ENCODE data around the gene FEV. TPM values are rescaled to one million over a fixed set of nuclear protein-coding genes. Genes with fewer than 3 reads are reported as not detected.

FEV gene
- total and polyA plus RNA-seq, 2 experiments from 2014 or later: 0.58 to 0.70 TPM

DNA sequence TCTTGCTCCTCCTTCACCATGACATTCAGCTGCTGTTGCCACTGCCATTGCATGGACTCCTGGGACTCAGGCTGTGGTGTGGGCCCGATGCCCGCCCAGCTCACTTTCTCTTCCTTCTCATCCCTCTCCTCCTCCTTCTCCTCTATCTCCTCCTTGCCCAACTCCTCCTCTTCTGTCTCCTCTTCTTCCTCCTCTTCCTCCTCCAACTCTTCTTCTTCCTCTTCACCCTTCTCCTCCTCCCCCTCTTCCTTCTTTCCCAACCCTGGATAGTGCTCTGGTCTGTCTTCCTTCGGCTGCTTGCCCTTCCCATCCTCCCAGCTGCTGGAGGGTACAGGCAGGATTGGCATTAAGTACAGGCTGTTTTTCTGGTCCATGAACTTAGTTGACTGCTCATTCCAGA, 19.0 kb upstream of the FEV start:
- H3K27me3 ChIP-seq: peaks cover 67% of the 10 kb centered on the region
- TF ChIP-seq, protein P1, sequence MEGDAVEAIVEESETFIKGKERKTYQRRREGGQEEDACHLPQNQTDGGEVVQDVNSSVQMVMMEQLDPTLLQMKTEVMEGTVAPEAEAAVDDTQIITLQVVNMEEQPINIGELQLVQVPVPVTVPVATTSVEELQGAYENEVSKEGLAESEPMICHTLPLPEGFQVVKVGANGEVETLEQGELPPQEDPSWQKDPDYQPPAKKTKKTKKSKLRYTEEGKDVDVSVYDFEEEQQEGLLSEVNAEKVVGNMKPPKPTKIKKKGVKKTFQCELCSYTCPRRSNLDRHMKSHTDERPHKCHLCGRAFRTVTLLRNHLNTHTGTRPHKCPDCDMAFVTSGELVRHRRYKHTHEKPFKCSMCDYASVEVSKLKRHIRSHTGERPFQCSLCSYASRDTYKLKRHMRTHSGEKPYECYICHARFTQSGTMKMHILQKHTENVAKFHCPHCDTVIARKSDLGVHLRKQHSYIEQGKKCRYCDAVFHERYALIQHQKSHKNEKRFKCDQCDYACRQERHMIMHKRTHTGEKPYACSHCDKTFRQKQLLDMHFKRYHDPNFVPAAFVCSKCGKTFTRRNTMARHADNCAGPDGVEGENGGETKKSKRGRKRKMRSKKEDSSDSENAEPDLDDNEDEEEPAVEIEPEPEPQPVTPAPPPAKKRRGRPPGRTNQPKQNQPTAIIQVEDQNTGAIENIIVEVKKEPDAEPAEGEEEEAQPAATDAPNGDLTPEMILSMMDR (IDR thresholded peaks at IDR 0.05; ENCODE audit: poor library complexity): no peak
- TF ChIP-seq EZH2phosphoT487 (IDR thresholded peaks at IDR 0.05; ENCODE audit: low read depth, severe bottlenecking, unreplicated experiment) (no peak), EZH2 (IDR thresholded peaks at IDR 0.05; ENCODE audit: borderline replicate concordance) (no peak)
- no peak for DNase-seq (ENCODE audit: low spot score)

DNA sequence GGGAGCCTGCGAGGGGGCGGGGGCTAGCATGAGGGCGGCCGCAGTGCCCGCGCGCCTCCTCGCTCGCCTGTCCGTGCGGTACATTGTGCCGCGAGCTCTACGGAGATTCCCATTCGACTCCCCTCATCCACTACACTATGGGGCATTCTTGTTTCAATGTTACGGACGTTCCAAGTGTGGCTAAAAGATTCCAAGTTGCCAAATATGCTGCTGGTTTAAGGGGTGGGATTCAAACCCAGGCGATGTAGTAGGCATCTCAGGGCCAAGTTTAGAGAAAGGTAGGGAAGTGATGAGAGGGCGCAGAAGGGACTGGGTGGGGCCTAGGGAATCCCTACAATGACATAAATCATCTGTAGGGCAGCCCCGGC, 18.3 kb upstream of the FEV start:
- Histone ChIP-seq H3K4me1 (ENCODE audit: insufficient read depth) (peaks cover 17% of the 10 kb centered on the region), H3K4me3 (no peak overlapping the region), H4K20me1 (ENCODE audit: insufficient read depth, poor library complexity, severe bottlenecking) (no peaks in the 10 kb centered on the region), H3K4me2 (peak overlapping the region; percentile 93), H3K9me2 (replicated peaks; ENCODE audit: insufficient read depth) (no peaks in the 10 kb centered on the region), H3K27ac (no peak overlapping the region), H3K9me3 (ENCODE audit: low read depth) (no peaks in the 10 kb centered on the region), H3K27me3 (peaks cover 70% of the 10 kb centered on the region), H2AFZ (peak overlapping the region; percentile 57), H3K79me2 (no peaks in the 10 kb centered on the region), H3K36me3 (replicated peaks; ENCODE audit: insufficient read depth, low read depth) (no peaks in the 10 kb centered on the region)
- no peak for TF ChIP-seq EZH2 (IDR thresholded peaks at IDR 0.05; ENCODE audit: borderline replicate concordance)
- TF ChIP-seq, protein P1 (IDR thresholded peaks at IDR 0.05; ENCODE audit: poor library complexity): no peak
- TF ChIP-seq EZH2phosphoT487 (IDR thresholded peaks at IDR 0.05; ENCODE audit: low read depth, severe bottlenecking, unreplicated experiment): no peak
- 8% methylated on average over 20 of the region's 20 CpGs for WGBS (ENCODE audit: low lambda C conversion rate, missing lambda C conversion rate)
- DNase-seq (ENCODE audit: low spot score): no peak

More for the DNA sequence above, 19.0 kb upstream of the FEV start:
- 100% methylated on average over 1 of the region's 3 CpGs for WGBS (ENCODE audit: low lambda C conversion rate, missing lambda C conversion rate)
- Histone ChIP-seq H4K20me1 (ENCODE audit: insufficient read depth, poor library complexity, severe bottlenecking) (no peaks in the 10 kb centered on the region), H3K9me2 (replicated peaks; ENCODE audit: insufficient read depth) (no peaks in the 10 kb centered on the region), H3K4me3 (no peak overlapping the region), H3K27ac (no peak overlapping the region), H3K4me2 (no peak overlapping the region), H3K79me2 (no peaks in the 10 kb centered on the region), H3K4me1 (ENCODE audit: insufficient read depth) (peaks cover 21% of the 10 kb centered on the region), H3K36me3 (replicated peaks; ENCODE audit: insufficient read depth, low read depth) (no peaks in the 10 kb centered on the region), H3K9me3 (ENCODE audit: low read depth) (no peaks in the 10 kb centered on the region), H2AFZ (no peak overlapping the region)

DNA sequence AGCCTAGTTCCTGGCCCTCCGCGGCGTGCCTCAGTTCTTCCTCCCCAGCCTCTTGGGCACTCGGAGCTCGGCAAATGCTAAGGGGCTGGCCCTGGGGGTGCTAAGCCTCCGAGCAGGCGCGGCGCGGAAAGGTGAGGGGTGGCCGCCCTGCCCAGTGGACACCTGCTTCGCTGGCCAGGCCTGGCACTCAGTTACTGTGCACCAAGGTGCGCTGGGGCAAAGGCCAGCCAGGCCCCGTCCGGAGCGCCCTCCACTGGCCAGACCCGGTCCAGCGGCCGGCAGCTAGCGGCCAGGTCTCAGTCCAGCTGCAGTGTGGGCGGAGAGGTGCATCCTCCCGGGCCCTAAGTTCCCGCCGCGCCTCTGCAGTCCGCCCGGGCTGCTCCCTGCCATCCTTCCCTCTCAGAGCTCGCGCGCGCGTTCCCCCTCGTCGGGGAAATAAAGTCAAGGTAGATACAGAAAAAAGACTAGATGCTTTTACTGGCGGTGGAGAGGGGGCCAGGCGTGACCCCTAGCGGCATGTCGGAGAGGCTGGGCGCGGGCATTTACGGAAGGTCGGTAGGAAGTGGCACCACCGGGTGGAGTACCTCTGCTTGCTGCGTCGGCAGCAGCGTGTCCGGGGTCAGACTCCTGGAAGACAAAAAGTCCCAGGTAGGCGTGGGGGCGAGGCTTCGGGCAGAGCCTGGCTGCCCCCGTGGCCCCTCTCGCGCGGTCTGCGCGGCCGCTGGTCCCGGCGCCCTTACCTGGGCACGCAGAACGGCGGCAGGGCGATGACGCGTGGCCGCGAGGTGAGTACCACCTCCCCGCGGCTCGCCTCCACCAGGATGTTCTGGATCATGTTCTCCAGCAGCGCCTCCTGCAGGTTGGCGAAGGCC, 17.6 kb upstream of the FEV start:
- WGBS (ENCODE audit: low lambda C conversion rate, missing lambda C conversion rate): under 1% methylated on average over 65 of the region's 72 CpGs
- Histone ChIP-seq H3K27me3 (peaks cover 76% of the 10 kb centered on the region), H3K9me3 (ENCODE audit: low read depth) (no peaks in the 10 kb centered on the region), H3K4me3 (peak overlapping the region; percentile 49), H4K20me1 (ENCODE audit: insufficient read depth, poor library complexity, severe bottlenecking) (no peaks in the 10 kb centered on the region), H3K9me2 (replicated peaks; ENCODE audit: insufficient read depth) (no peaks in the 10 kb centered on the region), H3K79me2 (no peaks in the 10 kb centered on the region), H2AFZ (peak overlapping the region; percentile 57), H3K36me3 (replicated peaks; ENCODE audit: insufficient read depth, low read depth) (no peaks in the 10 kb centered on the region), H3K27ac (peak overlapping the region; percentile 83), H3K4me1 (ENCODE audit: insufficient read depth) (peaks cover 17% of the 10 kb centered on the region), H3K4me2 (peak overlapping the region; percentile 93)
- peak; percentile 27 for TF ChIP-seq EZH2 (IDR thresholded peaks at IDR 0.05; ENCODE audit: borderline replicate concordance)
- TF ChIP-seq, protein P1 (IDR thresholded peaks at IDR 0.05; ENCODE audit: poor library complexity): peak; percentile 60
- no peak for TF ChIP-seq EZH2phosphoT487 (IDR thresholded peaks at IDR 0.05; ENCODE audit: low read depth, severe bottlenecking, unreplicated experiment)
- peak; percentile 89 for DNase-seq (ENCODE audit: low spot score)

Measured in hepatocyte (in vitro differentiated cells).